GM19438 (cell line): ENCODE measurements around the gene ADAMTS14.

Experiments
- ATAC-seq: cut with Tn5 transposase; IDR thresholded peaks from one replicate; pipeline ENCODE4 v1.9.1; 2021; ENCODE audit warnings: low read depth; ENCODE audit not compliant: unreplicated experiment

ADAMTS14 gene

GRCh38 chr10:70688828-70689227 is 16.5 kb downstream of the ADAMTS14 start:
- no peak for ATAC-seq

- ATAC-seq, result no peak
Measured at GRCh38 chr10:70689661-70690060, 17.4 kb downstream of the ADAMTS14 start.

DNA sequence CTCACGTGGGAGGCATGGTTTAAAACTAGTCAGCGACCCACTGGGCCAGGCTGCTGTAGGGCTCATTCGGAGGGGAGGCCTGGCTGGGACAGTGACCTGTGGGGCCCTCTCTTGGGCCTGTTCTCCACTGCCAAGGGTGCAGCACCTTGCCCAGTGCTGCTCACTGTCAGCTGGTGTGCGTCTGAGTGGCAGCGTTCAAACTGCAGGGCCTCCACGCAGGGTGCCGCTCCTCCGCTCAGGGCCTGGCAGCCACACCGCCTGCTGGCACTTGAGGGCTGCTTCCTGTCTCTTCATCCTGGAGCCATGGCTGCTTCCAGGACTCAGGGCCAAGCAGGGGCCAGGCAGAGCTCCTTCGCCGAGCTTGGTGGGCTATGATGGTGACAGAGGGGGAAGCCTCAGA is 18.3 kb downstream of the ADAMTS14 start:
- no peak for ATAC-seq

DNA sequence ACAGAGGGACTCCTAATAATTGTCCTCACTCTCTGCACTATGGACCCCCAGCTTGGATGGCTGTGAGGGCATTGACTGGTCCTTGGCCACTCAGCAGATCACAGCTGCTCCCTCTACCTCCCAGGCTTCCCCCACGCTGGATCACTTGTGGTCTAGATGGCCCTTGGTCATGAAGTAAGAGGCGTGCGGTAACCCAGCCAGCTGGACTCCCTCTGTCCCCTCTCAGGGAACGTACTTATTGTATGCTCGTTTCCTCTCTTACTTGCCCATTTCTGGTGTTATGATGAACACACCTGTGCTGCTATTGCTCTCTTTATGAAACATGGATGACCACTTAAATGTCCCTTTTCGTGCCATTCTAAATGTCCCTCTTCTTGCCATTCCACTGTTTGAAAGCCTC is 19.3 kb downstream of the ADAMTS14 start:
- ATAC-seq, result no peak

DNA sequence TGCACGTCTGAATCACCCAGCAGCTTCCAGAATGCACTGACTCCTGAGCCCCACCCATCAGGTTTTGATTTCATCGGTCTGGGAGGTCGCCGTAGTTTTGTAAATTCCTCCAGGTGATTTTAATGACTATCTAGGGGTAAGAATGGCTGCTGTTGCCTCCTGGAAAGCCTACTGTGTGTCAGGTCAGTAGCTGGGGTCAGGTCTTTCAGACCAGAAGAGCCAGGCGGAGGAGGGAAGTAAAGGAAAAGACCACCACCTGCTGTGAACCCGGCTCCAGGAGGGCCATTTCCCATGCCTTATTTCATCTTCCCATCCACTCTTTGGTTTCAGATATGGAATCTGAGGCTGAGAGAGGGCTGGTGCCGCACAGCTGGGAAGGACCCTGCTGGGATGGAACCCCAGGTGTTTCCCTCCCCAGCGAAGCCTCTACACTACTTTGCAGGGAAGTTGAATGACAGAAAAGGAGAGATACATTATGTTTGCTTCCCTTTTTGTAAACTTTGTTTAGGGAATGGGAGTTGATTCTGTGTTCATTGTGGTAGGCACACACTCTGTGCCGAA is 19.8 kb downstream of the ADAMTS14 start:
- ATAC-seq, result no peak

GRCh38 chr10:70693619-70694335 is 21.5 kb downstream of the ADAMTS14 start:
- no peak for ATAC-seq

DNA sequence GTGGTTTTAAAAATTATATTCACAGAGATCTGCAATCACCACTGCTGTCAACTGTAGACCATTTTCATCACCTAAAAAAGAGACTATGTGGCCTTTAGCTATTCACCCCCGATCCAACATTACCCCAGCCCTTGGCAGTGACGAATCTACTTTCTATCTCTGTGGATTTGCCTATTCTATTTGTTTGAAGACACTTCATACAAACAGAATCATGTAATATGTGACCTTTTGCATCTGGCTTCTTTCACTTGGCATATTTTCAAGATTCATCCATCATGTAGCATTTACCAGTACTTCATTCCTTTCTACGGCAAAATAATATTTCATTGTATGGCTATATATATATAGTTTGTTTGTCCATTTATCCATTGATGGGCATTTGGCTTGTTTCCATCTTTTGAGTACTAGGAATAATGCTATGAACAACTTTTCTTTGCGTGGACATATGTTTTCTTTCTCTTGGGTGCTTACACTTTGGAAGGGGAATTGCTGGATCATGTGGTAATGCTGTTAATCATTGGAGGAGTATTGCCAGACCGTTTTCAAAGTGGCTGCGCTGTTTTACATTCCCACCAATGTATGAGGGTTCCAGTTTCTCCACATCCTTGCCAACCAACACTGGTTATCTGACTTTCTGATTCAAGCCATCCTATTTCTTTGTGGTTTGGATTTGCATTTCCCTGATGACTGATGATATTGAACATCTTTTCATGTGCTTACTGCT is 22.3 kb downstream of the ADAMTS14 start:
- no peak for ATAC-seq

DNA sequence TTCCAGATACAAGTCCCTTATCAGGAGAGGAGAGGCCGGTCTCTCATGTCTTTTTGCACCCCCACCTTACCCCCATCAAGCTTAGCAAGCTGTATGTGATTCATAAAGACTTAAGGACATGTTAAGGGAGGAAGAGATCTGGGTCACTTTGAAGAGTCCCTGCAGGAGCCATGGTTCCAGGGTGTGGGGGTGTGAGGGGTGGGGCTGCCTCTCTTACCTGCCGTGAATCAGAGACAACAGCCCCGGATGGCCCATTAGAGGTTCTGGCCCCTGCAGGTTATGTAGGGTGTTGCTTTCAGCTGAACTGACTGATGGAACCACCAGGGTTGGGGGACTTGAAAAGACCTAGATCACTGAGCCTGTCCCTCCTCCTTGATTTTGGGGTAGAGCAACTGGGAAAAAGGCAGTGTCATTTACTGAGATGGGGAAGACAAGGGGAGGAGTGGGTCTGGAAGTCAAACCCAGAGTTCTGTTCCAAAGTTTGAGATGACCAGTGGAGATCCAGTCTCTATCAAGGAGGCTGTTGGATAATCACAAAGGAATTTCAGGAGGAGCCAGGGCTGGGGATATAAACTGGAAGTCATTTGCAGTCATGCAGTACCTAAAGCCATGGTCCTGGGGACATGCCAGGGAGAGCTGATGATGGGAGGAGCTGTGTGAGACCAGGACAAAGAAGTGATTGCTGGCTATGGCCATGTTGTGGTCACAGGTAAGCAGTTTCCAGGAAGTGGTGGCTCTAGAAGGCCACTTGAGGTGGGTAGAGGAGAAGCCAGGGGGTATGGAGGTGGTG is 23.1 kb downstream of the ADAMTS14 start:
- ATAC-seq, result no peak

DNA sequence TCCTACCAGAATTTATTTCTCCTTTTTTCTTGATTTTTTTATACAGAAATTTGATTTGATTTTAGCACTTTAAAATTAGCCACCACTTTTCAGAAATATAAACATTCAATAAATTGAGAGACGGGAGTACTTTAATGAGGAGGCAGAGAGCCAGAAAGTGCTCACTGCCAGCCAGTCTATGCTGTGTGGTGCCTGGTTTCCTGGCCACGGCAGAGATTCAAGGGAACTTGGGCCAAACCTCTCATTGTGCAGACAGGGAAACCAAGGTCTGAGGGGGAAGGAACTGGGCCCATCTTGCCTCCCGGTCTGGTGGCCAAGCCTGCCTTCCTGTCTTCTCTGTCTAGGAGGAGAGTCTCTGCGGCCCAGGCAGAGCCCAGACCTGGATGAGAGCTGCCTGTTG is 25.9 kb downstream of the ADAMTS14 start:
- ATAC-seq, result no peak

DNA sequence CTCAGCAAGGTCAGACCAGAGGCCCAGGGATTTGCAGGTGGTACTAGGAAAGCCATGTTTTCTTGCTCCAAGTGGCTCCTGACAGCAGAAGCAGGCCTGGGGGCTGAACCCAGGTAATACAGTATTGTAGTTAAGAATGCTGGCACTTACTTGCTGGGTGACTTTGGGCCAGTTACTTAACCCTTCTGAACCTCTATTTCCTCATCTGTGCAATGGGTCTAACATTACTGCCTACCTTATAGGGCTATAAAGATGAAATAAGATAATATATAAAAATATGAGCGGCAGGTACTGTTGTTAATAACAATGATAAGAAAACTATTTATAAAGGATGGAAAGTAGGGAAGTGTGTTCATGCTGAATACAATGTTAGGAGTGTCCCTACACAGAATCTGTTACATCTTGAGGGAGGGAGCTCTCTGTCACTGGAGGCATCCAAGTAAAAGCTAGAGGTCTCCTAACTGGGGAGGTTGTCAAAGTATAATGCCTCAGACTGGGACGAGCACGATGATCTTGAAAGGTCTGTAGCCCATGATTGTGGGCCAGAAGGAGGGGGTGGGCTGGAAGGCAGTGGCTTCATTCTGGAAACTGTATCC is 26.9 kb downstream of the ADAMTS14 start:
- ATAC-seq, result no peak

DNA sequence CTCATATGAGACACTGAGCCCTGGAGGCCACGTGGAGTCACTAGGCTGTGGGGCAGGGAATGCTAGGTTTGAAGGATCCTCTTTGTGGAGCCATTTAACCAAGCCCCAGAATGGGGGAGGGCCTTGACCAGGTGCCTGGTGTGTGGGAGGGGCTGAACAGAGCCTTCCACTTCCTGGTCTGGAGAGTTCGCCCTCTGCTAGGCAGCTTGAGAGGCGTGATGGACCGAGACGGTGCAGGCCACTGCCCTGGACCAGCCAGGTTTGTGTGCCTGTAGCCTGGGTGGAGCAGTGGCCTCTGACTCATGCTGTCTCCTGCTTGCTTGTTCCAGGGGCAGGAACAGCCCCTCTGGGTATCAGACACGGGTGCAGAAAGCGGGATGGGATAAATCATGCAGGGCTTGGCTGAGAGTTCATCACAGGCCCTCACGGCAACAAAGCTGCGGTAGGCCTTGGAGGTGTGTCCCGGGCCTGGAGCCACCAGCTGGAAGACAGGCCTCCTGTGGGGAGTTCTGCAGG is 27.4 kb downstream of the ADAMTS14 start:
- ATAC-seq, result no peak

- ATAC-seq, result no peak
Measured at GRCh38 chr10:70702190-70702763, 30.0 kb downstream of the ADAMTS14 start.

DNA sequence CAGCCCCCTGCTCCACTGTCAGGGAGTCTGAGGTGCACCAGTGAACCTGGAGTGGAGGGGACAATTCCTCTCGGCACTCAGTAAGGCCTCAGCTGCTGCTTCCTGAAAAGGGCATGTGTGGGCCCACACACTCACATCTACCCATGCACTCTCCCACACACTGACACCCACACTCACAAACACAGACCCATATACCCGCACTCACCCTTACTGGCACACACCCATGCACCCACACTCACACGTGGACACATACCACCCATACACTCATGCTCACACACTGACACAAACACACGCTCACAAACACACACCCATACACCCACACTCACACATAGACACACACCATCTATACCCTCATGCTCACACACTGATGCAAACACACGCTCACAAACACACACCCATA is 31.9 kb downstream of the ADAMTS14 start:
- ATAC-seq, result no peak

DNA sequence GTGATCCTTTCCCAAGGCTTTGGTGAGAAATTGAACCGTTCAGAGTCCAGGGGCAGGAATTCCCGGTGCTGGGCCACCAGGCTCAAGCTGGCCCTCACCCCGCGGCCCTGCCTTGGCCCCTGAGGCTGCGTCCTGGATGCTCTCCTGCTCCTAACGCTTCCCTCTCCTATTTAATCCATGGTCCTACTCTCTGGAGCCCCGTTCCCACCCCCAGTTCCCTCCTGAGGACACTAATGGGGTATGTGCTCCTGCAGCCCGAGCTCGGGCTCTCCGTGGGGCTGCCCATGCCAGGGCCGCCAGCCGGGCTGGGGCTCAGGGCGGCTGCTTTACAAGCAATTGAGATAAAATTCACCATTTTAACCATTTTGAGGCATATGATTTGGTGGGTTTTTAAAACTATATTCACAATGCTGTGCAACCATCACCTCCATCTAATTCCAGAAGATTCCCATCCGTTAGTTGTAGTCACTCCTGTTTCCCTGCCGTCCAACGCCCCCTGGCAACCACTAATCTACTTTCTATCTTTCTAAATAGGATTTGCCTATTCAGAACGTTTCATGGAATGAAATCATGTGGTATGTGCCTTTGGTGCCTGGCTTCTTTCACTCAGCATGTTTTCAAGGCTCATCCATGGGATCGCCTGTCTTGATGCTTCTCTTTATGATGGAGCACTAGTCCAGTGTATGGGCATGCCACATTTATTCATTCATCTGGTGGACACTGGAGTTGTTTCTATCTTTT is 33.0 kb downstream of the ADAMTS14 start:
- no peak for ATAC-seq

GRCh38 chr10:70711177-70711576 is 38.9 kb downstream of the ADAMTS14 start:
- ATAC-seq, result no peak

DNA sequence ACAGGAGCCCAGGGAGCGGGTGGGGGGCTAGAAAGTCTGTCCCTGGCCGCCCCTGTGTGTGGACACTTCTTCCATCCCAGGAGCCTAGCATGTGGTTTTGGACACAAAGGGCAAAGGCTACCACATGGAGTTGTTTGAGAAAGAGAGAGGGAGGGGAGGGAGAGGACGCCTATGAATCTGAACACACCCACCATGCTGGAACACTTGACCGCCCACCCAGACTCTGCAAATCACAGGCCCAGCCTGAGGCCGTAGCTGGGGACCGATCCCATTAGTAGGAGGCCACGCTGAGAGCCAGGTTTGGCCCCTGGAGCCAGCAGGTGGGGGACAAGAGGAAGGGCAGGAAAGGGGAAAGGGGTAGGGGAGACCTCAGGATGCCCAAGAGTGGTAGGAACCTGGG is 39.6 kb downstream of the ADAMTS14 start:
- no peak for ATAC-seq

- no peak for ATAC-seq
Measured at GRCh38 chr10:70714245-70714644, 41.9 kb downstream of the ADAMTS14 start.

DNA sequence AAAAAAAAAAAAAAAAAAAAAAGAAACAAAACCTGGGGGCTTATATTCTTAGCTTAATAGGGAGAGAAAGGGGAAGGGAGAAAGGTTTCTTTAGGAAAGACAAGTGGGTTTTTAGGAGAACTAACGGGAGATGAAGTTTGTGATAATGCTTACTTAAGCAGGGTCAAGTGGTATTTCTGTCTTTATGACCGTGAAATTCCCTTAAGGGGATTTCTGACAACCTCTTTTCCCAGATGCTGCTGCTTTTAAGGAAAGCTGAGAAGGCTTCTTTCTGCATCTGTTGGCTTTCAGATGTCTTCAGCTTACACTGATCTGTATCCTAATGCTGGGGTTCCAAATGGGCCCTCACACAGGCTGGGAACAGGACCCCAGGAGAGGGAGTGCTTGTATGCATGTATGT is 42.6 kb downstream of the ADAMTS14 start:
- no peak for ATAC-seq
